ENCODE results near the gene ETV7. TPM values are rescaled to one million over a fixed set of nuclear protein-coding genes. Genes with fewer than 3 reads are reported as not detected.
A peak's percentile ranks its signal among the peaks of the same experiment; 100 is the strongest.

ETV7 gene
- total and polyA plus RNA-seq, 4 donors, result 0.17 to 0.84 (median 0.36) TPM

GRCh38 chr6:36386495-36387439, 702 bp downstream of the ETV7 start:
- no peaks in the 10 kb centered on the region for H3K27me3 ChIP-seq (ENCODE audit: control insufficient read depth in 4 of 4, insufficient read depth in 4 of 4, low read length in 3 of 4)
- peak overlapping the region; percentile 53 to 82 for H3K9ac ChIP-seq (ENCODE audit: low read depth in 1 of 2, low read length in 2 of 2)
- under 1% methylated on average over 33 of the region's 33 CpGs for WGBS
- peaks cover 0 to 20% (median 11%) of the 10 kb centered on the region in 4 donors for H3K4me1 ChIP-seq (ENCODE audit: control insufficient read depth in 4 of 4, insufficient read depth in 4 of 4, low read length in 3 of 4)
- peak overlapping the region in 1 of 2 donors; percentile 42 for H3K27ac ChIP-seq (ENCODE audit: low read depth in 1 of 2, low read length in 2 of 2)
- no peaks in the 10 kb centered on the region for H3K9me3 ChIP-seq (ENCODE audit: control insufficient read depth in 4 of 4, low read length in 3 of 4)
- peak overlapping the region; percentile 57 to 97 (median 75) for H3K4me3 ChIP-seq (ENCODE audit: low read depth in 1 of 3, low read length in 3 of 3)
- TF ChIP-seq HNF4G (IDR thresholded peaks at IDR 0.05), result no peak
- TF ChIP-seq FOXA1 (IDR thresholded peaks at IDR 0.05), result no peak
- TF ChIP-seq SP1 (IDR thresholded peaks at IDR 0.05), result no peak
- no peak for TF ChIP-seq FOXA2 (IDR thresholded peaks at IDR 0.05)
- TF ChIP-seq TAF1 (conservative IDR thresholded peaks at IDR 0.05), result no peak
- no peaks in the 10 kb centered on the region for H3K36me3 ChIP-seq (ENCODE audit: control insufficient read depth in 4 of 4, insufficient read depth in 3 of 4, low read depth in 1 of 4, low read length in 3 of 4)
- DNase-seq (ENCODE audit: low spot score), result no peak

DNA sequence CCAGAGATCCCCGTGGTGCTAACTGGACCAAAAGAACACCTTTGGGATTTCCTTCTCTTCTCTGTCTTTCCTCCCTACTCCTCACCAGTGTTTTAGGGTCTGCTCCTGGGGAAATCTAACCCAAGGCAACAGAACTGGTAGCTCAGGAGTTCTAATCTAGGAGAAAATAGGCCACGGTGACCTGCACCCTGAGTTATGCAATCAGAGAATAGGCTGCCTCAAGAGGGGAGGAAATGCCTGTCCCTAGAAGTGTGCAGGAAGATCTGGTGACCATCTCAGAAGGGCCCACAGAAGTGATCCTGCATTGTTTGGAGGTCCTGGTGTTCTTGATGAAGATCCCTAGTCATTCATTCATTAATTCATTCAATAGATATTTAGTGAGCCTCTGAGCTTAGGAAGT, 3.4 kb downstream of the ETV7 start:
- Histone ChIP-seq H3K4me3 (ENCODE audit: low read depth in 1 of 3, low read length in 3 of 3) (no peak overlapping the region), H3K36me3 (ENCODE audit: control insufficient read depth in 4 of 4, insufficient read depth in 3 of 4, low read depth in 1 of 4, low read length in 3 of 4) (no peaks in the 10 kb centered on the region), H3K4me1 (ENCODE audit: control insufficient read depth in 4 of 4, insufficient read depth in 4 of 4, low read length in 3 of 4) (peaks cover 0 to 20% (median 11%) of the 10 kb centered on the region in 4 donors), H3K27ac (ENCODE audit: low read depth in 1 of 2, low read length in 2 of 2) (no peak overlapping the region), H3K27me3 (ENCODE audit: control insufficient read depth in 4 of 4, insufficient read depth in 4 of 4, low read length in 3 of 4) (no peaks in the 10 kb centered on the region), H3K9ac (ENCODE audit: low read depth in 1 of 2, low read length in 2 of 2) (no peak overlapping the region), H3K9me3 (ENCODE audit: control insufficient read depth in 4 of 4, low read length in 3 of 4) (no peaks in the 10 kb centered on the region)
- no peak for DNase-seq (ENCODE audit: low spot score)
- 74% methylated on average over 2 of the region's 2 CpGs for WGBS
- TF ChIP-seq FOXA2 (IDR thresholded peaks at IDR 0.05) (no peak), REST (IDR thresholded peaks at IDR 0.05) (no peak), RXRA (IDR thresholded peaks at IDR 0.05) (no peak), GABPA (IDR thresholded peaks at IDR 0.05 in 1 of 2, conservative IDR thresholded peaks at IDR 0.05 in 1 of 2) (no peak), NR2F2 (IDR thresholded peaks at IDR 0.05) (no peak), YY1 (IDR thresholded peaks at IDR 0.05) (no peak), SP1 (IDR thresholded peaks at IDR 0.05) (no peak)
- TF ChIP-seq, protein P1, sequence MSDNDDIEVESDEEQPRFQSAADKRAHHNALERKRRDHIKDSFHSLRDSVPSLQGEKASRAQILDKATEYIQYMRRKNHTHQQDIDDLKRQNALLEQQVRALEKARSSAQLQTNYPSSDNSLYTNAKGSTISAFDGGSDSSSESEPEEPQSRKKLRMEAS (IDR thresholded peaks at IDR 0.05), result no peak
- TF ChIP-seq, protein P2, sequence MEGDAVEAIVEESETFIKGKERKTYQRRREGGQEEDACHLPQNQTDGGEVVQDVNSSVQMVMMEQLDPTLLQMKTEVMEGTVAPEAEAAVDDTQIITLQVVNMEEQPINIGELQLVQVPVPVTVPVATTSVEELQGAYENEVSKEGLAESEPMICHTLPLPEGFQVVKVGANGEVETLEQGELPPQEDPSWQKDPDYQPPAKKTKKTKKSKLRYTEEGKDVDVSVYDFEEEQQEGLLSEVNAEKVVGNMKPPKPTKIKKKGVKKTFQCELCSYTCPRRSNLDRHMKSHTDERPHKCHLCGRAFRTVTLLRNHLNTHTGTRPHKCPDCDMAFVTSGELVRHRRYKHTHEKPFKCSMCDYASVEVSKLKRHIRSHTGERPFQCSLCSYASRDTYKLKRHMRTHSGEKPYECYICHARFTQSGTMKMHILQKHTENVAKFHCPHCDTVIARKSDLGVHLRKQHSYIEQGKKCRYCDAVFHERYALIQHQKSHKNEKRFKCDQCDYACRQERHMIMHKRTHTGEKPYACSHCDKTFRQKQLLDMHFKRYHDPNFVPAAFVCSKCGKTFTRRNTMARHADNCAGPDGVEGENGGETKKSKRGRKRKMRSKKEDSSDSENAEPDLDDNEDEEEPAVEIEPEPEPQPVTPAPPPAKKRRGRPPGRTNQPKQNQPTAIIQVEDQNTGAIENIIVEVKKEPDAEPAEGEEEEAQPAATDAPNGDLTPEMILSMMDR (IDR thresholded peaks at IDR 0.05; ENCODE audit: low read depth, low read length, missing input control), result no peak

Measured in liver (tissue), 9 donors.